HG02884 (cell line): ENCODE results near the gene HEPACAM.
A peak's percentile ranks its signal among the peaks of the same experiment; 100 is the strongest.

Source experiments
- ATAC-seq: cut with Tn5 transposase; IDR thresholded peaks from one replicate; pipeline ENCODE4 v1.9.1; 2021; ENCODE audit warnings: mild to moderate bottlenecking, moderate library complexity; ENCODE audit not compliant: unreplicated experiment

HEPACAM gene

GRCh38 chr11:124886978-124887666, 48.7 kb downstream of the HEPACAM start:
- no peak for ATAC-seq

- no peak for ATAC-seq
Observed at GRCh38 chr11:124886476-124886875, 49.4 kb downstream of the HEPACAM start.

- ATAC-seq, result no peak
Observed at GRCh38 chr11:124884869-124885479, 50.9 kb downstream of the HEPACAM start.

GRCh38 chr11:124884340-124884739, 51.5 kb downstream of the HEPACAM start:
- no peak for ATAC-seq

GRCh38 chr11:124882339-124883071, 53.3 kb downstream of the HEPACAM start:
- ATAC-seq, result no peak

GRCh38 chr11:124880958-124881357, 54.9 kb downstream of the HEPACAM start:
- no peak for ATAC-seq

- ATAC-seq, result no peak
Observed at GRCh38 chr11:124880290-124880611, 55.6 kb downstream of the HEPACAM start.

GRCh38 chr11:124879493-124880289, 56.2 kb downstream of the HEPACAM start:
- ATAC-seq, result no peak

- no peak for ATAC-seq
Observed at GRCh38 chr11:124878759-124879492, 56.9 kb downstream of the HEPACAM start.

- ATAC-seq, result no peak
Observed at GRCh38 chr11:124877910-124878758, 57.7 kb downstream of the HEPACAM start.

- no peak for ATAC-seq
Observed at GRCh38 chr11:124877631-124877909, 58.3 kb downstream of the HEPACAM start.

GRCh38 chr11:124876818-124877630, 58.8 kb downstream of the HEPACAM start:
- ATAC-seq, result peak; percentile 5

- ATAC-seq, result peak; percentile 88
Observed at GRCh38 chr11:124875943-124876817, 59.7 kb downstream of the HEPACAM start.

GRCh38 chr11:124875401-124875800, 60.4 kb downstream of the HEPACAM start:
- no peak for ATAC-seq

- ATAC-seq, result no peak
Observed at GRCh38 chr11:124874571-124875255, 61.1 kb downstream of the HEPACAM start.

GRCh38 chr11:124873951-124874350, 61.9 kb downstream of the HEPACAM start:
- no peak for ATAC-seq

- ATAC-seq, result no peak
Observed at GRCh38 chr11:124872741-124873140, 63.1 kb downstream of the HEPACAM start.

GRCh38 chr11:124872280-124872679, 63.6 kb downstream of the HEPACAM start:
- ATAC-seq, result no peak
